NCI-H2081 (cell line): ENCODE results near the gene SGPP2.

ENCODE experiments used
- DNase-seq, 2 experiments: peaks; one replicate each; lab custom pipeline; 2025; lab: John Stamatoyannopoulos, UW

Gene SGPP2

GRCh38 chr2:222525811-222526210 is 101.5 kb downstream of the SGPP2 start:
- no peak for DNase-seq

GRCh38 chr2:222526480-222527277 is 102.3 kb downstream of the SGPP2 start:
- DNase-seq, result no peak

GRCh38 chr2:222532315-222532714 is 108.0 kb downstream of the SGPP2 start:
- DNase-seq, result no peak

- peak in 1 of 2 experiments; percentile 6 for DNase-seq
Measured at GRCh38 chr2:222535477-222535876, 111.1 kb downstream of the SGPP2 start.

GRCh38 chr2:222538535-222538934 is 114.2 kb downstream of the SGPP2 start:
- DNase-seq, result no peak

GRCh38 chr2:222544661-222545060 is 120.3 kb downstream of the SGPP2 start:
- DNase-seq, result no peak

GRCh38 chr2:222545823-222546795 is 121.8 kb downstream of the SGPP2 start:
- DNase-seq, result peak in 1 of 2 experiments; percentile 15

GRCh38 chr2:222547083-222547482 is 122.7 kb downstream of the SGPP2 start:
- DNase-seq, result no peak

- no peak for DNase-seq
Measured at GRCh38 chr2:222548992-222549391, 124.6 kb downstream of the SGPP2 start.

GRCh38 chr2:222554517-222554916 is 130.2 kb downstream of the SGPP2 start:
- DNase-seq, result no peak

- DNase-seq, result no peak
Measured at GRCh38 chr2:222561151-222561550, 136.8 kb downstream of the SGPP2 start.

- DNase-seq, result peak; percentile 57 to 69
Measured at GRCh38 chr2:222561817-222562645, 137.7 kb downstream of the SGPP2 start.

- DNase-seq, result no peak
Measured at GRCh38 chr2:222563106-222563718, 138.9 kb downstream of the SGPP2 start.

- no peak for DNase-seq
Measured at GRCh38 chr2:222563936-222564335, 139.6 kb downstream of the SGPP2 start.

GRCh38 chr2:222566229-222566628 is 141.9 kb downstream of the SGPP2 start:
- no peak for DNase-seq

- peak; percentile 35 to 81 for DNase-seq
Measured at GRCh38 chr2:222568865-222569264, 144.5 kb downstream of the SGPP2 start.

- DNase-seq, result no peak
Measured at GRCh38 chr2:222569826-222570225, 145.5 kb downstream of the SGPP2 start.

- no peak for DNase-seq
Measured at GRCh38 chr2:222572264-222572721, 147.9 kb downstream of the SGPP2 start.

GRCh38 chr2:222572751-222573174 is 148.4 kb downstream of the SGPP2 start:
- DNase-seq, result no peak

GRCh38 chr2:222575618-222576017 is 151.3 kb downstream of the SGPP2 start:
- no peak for DNase-seq
